Measurements from ENCODE around the gene SRR.

The SRR gene

DNA sequence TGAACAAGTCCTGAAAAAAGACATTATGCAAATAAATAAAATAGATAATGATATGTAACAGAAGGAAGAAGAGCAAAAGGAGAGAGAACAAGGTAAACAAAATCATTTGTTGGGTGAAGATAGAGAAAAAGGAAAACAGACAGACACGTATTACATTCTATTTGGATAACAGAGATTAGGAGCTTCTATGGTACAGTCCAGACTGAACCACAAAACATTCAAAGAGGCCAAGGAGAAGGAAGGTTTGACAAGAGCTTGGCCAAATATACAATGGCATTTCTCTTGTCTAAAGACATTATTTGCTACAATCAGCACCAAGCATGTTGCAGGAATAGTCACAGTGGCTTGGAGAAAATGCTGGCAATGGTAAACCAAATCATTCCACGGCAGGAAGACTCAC, 29.3 kb upstream of the SRR start:
- Histone ChIP-seq H3K27me3 (replicated peaks) (no peaks in the 10 kb centered on the region), H3K36me3 (replicated peaks) (peaks cover 15% of the 10 kb centered on the region), H3K27ac (no peak overlapping the region), H3K4me3 (ENCODE audit: low read depth, low read length) (no peak overlapping the region)
- no peak for DNase-seq
- no peak for TF ChIP-seq CTCF (IDR thresholded peaks at IDR 0.05; ENCODE audit: low read depth, low read length, missing control alignments)
- in situ Hi-C loops (cut with HindIII; ENCODE audit: low pct_ligation_motif_present, low sequenced_read_pairs) = no loop called here

- Histone ChIP-seq H3K27ac (no peak overlapping the region), H3K4me3 (ENCODE audit: low read depth, low read length) (no peak overlapping the region), H3K36me3 (replicated peaks) (peaks cover 15% of the 10 kb centered on the region), H3K27me3 (replicated peaks) (no peaks in the 10 kb centered on the region)
- in situ Hi-C loops (cut with HindIII; ENCODE audit: low pct_ligation_motif_present, low sequenced_read_pairs) = no loop called here
- DNase-seq = no peak
- TF ChIP-seq CTCF (IDR thresholded peaks at IDR 0.05; ENCODE audit: low read depth, low read length, missing control alignments) = no peak
Measured at GRCh38 chr17:2275722-2276121, 28.0 kb upstream of the SRR start.

- peaks cover 32% of the 10 kb centered on the region for H3K36me3 ChIP-seq (replicated peaks)
- TF ChIP-seq CTCF (IDR thresholded peaks at IDR 0.05; ENCODE audit: low read depth, low read length, missing control alignments) = no peak
- DNase-seq = no peak
- H3K27me3 ChIP-seq (replicated peaks) = no peaks in the 10 kb centered on the region
- H3K4me3 ChIP-seq (ENCODE audit: low read depth, low read length) = no peak overlapping the region
- in situ Hi-C loops (cut with HindIII; ENCODE audit: low pct_ligation_motif_present, low sequenced_read_pairs) = no loop called here
- no peak overlapping the region for H3K27ac ChIP-seq
Measured at GRCh38 chr17:2277429-2278170, 26.1 kb upstream of the SRR start.

- DNase-seq = no peak
- in situ Hi-C loops (cut with HindIII; ENCODE audit: low pct_ligation_motif_present, low sequenced_read_pairs) = no loop called here
- no peaks in the 10 kb centered on the region for H3K27me3 ChIP-seq (replicated peaks)
- H3K27ac ChIP-seq = no peak overlapping the region
- no peak for TF ChIP-seq CTCF (IDR thresholded peaks at IDR 0.05; ENCODE audit: low read depth, low read length, missing control alignments)
- H3K4me3 ChIP-seq (ENCODE audit: low read depth, low read length) = no peak overlapping the region
- peaks cover 40% of the 10 kb centered on the region for H3K36me3 ChIP-seq (replicated peaks)
Measured at GRCh38 chr17:2279707-2280106, 24.0 kb upstream of the SRR start.

DNA sequence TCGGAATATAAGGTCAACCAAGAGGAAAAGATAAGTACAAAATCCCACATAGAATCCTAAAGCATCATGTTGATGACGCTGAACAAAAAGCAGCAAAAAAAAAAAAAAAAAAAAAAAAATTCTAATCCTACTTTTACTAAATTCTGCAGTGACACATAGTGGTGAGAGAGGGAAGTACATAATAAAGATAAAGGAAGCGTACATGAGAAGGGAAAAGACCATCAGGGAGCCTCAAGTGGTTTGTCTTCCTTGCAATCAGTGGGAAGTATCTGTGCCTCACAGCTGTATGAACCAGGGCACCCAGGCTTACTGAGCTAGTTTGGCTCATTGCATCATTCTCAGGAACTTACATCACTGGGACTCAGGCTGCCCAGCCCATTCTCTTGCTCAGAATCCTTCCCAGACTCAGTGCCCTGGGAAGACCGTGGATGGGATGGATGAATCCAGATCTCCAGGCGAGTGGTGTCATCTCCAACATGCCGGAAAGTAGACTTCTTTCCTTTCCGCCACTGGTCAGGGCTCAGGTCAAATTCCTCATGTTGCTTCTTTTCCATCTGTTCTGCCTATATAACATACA, 21.4 kb upstream of the SRR start:
- Histone ChIP-seq H3K36me3 (replicated peaks) (peaks cover 44% of the 10 kb centered on the region), H3K27ac (peak overlapping the region; percentile 11), H3K4me3 (ENCODE audit: low read depth, low read length) (no peak overlapping the region), H3K27me3 (replicated peaks) (no peaks in the 10 kb centered on the region)
- peak; percentile 40 for TF ChIP-seq CTCF (IDR thresholded peaks at IDR 0.05; ENCODE audit: low read depth, low read length, missing control alignments)
- in situ Hi-C loops (cut with HindIII; ENCODE audit: low pct_ligation_motif_present, low sequenced_read_pairs) = no loop called here
- DNase-seq = peak; percentile 48

Data from brain microvascular endothelial cell (primary cell).